Esophagus squamous epithelium (tissue), 4 donors: ENCODE results near the gene CD37.

ENCODE experiments used
- POLR2A ChIP-seq, 4 donors: fragments of 450-650 bp; IDR thresholded peaks; one replicate each; pipeline ENCODE4 v1.6.1; 2017; ENCODE audit warnings: antibody characterized with exemption in 4 of 4, mild to moderate bottlenecking in 4 of 4, moderate library complexity in 3 of 4
- TF ChIP-seq, protein P1 (sequence below), 6 experiments: fragments of 450-650 bp in 4 of 6; fragments of 200-600 bp in 2 of 6; sonication (generic) in 2 of 6; IDR thresholded peaks; one replicate each; pipeline ENCODE4 v1.5.1; 2016 to 2019; ENCODE audit warnings: antibody characterized with exemption in 6 of 6, mild to moderate bottlenecking in 4 of 6, moderate library complexity in 4 of 6

DNA sequence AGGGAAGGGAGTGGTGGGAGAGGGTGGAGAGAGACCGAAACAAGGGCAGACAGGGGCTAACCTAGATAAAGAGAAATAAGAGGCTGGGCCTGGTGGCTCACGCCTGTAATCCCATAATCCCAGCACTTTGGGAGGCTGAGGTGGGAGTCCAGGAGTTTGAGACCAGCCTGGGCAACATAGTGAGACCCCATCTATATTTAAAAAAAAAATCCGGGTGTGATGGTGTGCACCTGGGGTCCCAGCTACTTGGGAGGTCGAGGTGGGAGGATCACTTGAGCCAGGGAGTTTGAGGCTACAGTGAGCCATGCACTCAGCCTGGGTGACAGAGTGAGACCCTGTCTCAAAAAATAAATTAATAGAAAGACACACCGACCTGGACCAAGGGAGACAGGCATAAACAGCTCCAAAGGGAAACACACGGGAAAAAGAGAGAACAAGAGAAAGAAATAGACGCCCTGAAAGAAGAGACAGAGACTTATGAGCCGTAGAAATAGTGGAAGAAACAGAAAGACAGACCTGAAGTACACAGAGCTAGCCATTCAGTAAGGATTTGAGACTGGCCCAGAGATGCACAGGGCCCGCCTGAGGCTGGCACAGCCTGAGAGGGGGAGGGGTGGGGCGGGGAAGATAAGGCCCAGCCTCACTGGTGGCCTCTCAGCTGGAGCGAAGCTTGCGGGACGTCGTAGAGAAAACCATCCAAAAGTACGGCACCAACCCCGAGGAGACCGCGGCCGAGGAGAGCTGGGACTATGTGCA, 2.2 kb downstream of the CD37 start:
- TF ChIP-seq, protein P1, sequence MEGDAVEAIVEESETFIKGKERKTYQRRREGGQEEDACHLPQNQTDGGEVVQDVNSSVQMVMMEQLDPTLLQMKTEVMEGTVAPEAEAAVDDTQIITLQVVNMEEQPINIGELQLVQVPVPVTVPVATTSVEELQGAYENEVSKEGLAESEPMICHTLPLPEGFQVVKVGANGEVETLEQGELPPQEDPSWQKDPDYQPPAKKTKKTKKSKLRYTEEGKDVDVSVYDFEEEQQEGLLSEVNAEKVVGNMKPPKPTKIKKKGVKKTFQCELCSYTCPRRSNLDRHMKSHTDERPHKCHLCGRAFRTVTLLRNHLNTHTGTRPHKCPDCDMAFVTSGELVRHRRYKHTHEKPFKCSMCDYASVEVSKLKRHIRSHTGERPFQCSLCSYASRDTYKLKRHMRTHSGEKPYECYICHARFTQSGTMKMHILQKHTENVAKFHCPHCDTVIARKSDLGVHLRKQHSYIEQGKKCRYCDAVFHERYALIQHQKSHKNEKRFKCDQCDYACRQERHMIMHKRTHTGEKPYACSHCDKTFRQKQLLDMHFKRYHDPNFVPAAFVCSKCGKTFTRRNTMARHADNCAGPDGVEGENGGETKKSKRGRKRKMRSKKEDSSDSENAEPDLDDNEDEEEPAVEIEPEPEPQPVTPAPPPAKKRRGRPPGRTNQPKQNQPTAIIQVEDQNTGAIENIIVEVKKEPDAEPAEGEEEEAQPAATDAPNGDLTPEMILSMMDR (IDR thresholded peaks at IDR 0.05) = no peak
- no peak for TF ChIP-seq POLR2A (IDR thresholded peaks at IDR 0.05)
